ENCODE measurements around the gene RAD23A.

RAD23A gene

GRCh38 chr19:12995596-12996405 is 50.1 kb downstream of the RAD23A start:
- peak overlapping the region; percentile 47; the same call in 1 of the 2 replicates for H3K27ac ChIP-seq (ENCODE audit: low read depth, low read length)
- H3K27me3 ChIP-seq (ENCODE audit: insufficient read depth, low read length) = no peaks in the 10 kb centered on the region
- H3K4me1 ChIP-seq (ENCODE audit: control insufficient read depth, insufficient read depth, low read length, unreplicated experiment) = peaks cover 3% of the 10 kb centered on the region
- peak overlapping the region; percentile 95 for H3K4me3 ChIP-seq (ENCODE audit: low read depth, low read length)
- no peaks in the 10 kb centered on the region for H3K36me3 ChIP-seq (ENCODE audit: insufficient read depth, low read length)
- H2AFZ ChIP-seq (ENCODE audit: low read length, unreplicated experiment) = no peak overlapping the region
- peaks cover 47% of the 10 kb centered on the region for H3K79me2 ChIP-seq (ENCODE audit: control insufficient read depth, insufficient read depth, low read length, unreplicated experiment)

GRCh38 chr19:12996406-12997094 is 50.9 kb downstream of the RAD23A start:
- Histone ChIP-seq H2AFZ (ENCODE audit: low read length, unreplicated experiment) (no peak overlapping the region), H3K4me3 (ENCODE audit: low read depth, low read length) (peak overlapping the region; percentile 95), H3K27ac (ENCODE audit: low read depth, low read length) (peak overlapping the region; percentile 47; the same call in 1 of the 2 replicates), H3K36me3 (ENCODE audit: insufficient read depth, low read length) (no peaks in the 10 kb centered on the region), H3K4me1 (ENCODE audit: control insufficient read depth, insufficient read depth, low read length, unreplicated experiment) (peaks cover 10% of the 10 kb centered on the region), H3K27me3 (ENCODE audit: insufficient read depth, low read length) (no peaks in the 10 kb centered on the region), H3K79me2 (ENCODE audit: control insufficient read depth, insufficient read depth, low read length, unreplicated experiment) (peaks cover 55% of the 10 kb centered on the region)

GRCh38 chr19:12997179-12997966 is 51.7 kb downstream of the RAD23A start:
- Histone ChIP-seq H3K36me3 (ENCODE audit: insufficient read depth, low read length) (no peaks in the 10 kb centered on the region), H2AFZ (ENCODE audit: low read length, unreplicated experiment) (no peak overlapping the region), H3K27me3 (ENCODE audit: insufficient read depth, low read length) (no peaks in the 10 kb centered on the region), H3K4me1 (ENCODE audit: control insufficient read depth, insufficient read depth, low read length, unreplicated experiment) (peaks cover 12% of the 10 kb centered on the region), H3K4me3 (ENCODE audit: low read depth, low read length) (peak overlapping the region; percentile 95), H3K27ac (ENCODE audit: low read depth, low read length) (no peak overlapping the region), H3K79me2 (ENCODE audit: control insufficient read depth, insufficient read depth, low read length, unreplicated experiment) (peaks cover 62% of the 10 kb centered on the region)

- peak overlapping the region; percentile 95 for H3K4me3 ChIP-seq (ENCODE audit: low read depth, low read length)
- no peak overlapping the region for H3K27ac ChIP-seq (ENCODE audit: low read depth, low read length)
- no peaks in the 10 kb centered on the region for H3K36me3 ChIP-seq (ENCODE audit: insufficient read depth, low read length)
- no peak overlapping the region for H2AFZ ChIP-seq (ENCODE audit: low read length, unreplicated experiment)
- peaks cover 12% of the 10 kb centered on the region for H3K4me1 ChIP-seq (ENCODE audit: control insufficient read depth, insufficient read depth, low read length, unreplicated experiment)
- peaks cover 69% of the 10 kb centered on the region for H3K79me2 ChIP-seq (ENCODE audit: control insufficient read depth, insufficient read depth, low read length, unreplicated experiment)
- no peaks in the 10 kb centered on the region for H3K27me3 ChIP-seq (ENCODE audit: insufficient read depth, low read length)
These were observed 52.6 kb downstream of the RAD23A start for GRCh38 chr19:12997967-12998940.

- Histone ChIP-seq H3K79me2 (ENCODE audit: control insufficient read depth, insufficient read depth, low read length, unreplicated experiment) (peaks cover 82% of the 10 kb centered on the region), H2AFZ (ENCODE audit: low read length, unreplicated experiment) (no peak overlapping the region), H3K4me3 (ENCODE audit: low read depth, low read length) (peak overlapping the region; percentile 66; the same call in 1 of the 2 replicates), H3K4me1 (ENCODE audit: control insufficient read depth, insufficient read depth, low read length, unreplicated experiment) (peaks cover 12% of the 10 kb centered on the region), H3K27ac (ENCODE audit: low read depth, low read length) (peak overlapping the region; percentile 56; the same call in 1 of the 2 replicates), H3K27me3 (ENCODE audit: insufficient read depth, low read length) (no peaks in the 10 kb centered on the region), H3K36me3 (ENCODE audit: insufficient read depth, low read length) (no peaks in the 10 kb centered on the region)
These were observed 55.5 kb downstream of the RAD23A start for GRCh38 chr19:13001166-13001501.

- no peak overlapping the region for H2AFZ ChIP-seq (ENCODE audit: low read length, unreplicated experiment)
- peaks cover 12% of the 10 kb centered on the region for H3K4me1 ChIP-seq (ENCODE audit: control insufficient read depth, insufficient read depth, low read length, unreplicated experiment)
- H3K27me3 ChIP-seq (ENCODE audit: insufficient read depth, low read length) = no peaks in the 10 kb centered on the region
- peak overlapping the region; percentile 56 for H3K27ac ChIP-seq (ENCODE audit: low read depth, low read length)
- H3K4me3 ChIP-seq (ENCODE audit: low read depth, low read length) = peak overlapping the region; percentile 66
- H3K36me3 ChIP-seq (ENCODE audit: insufficient read depth, low read length) = no peaks in the 10 kb centered on the region
- peaks cover 79% of the 10 kb centered on the region for H3K79me2 ChIP-seq (ENCODE audit: control insufficient read depth, insufficient read depth, low read length, unreplicated experiment)
These were observed 56.0 kb downstream of the RAD23A start for GRCh38 chr19:13001502-13002165.

- Histone ChIP-seq H3K4me1 (ENCODE audit: control insufficient read depth, insufficient read depth, low read length, unreplicated experiment) (peaks cover 9% of the 10 kb centered on the region), H3K79me2 (ENCODE audit: control insufficient read depth, insufficient read depth, low read length, unreplicated experiment) (peaks cover 72% of the 10 kb centered on the region), H2AFZ (ENCODE audit: low read length, unreplicated experiment) (no peak overlapping the region), H3K27ac (ENCODE audit: low read depth, low read length) (peak overlapping the region; percentile 56), H3K4me3 (ENCODE audit: low read depth, low read length) (peak overlapping the region; percentile 66), H3K27me3 (ENCODE audit: insufficient read depth, low read length) (no peaks in the 10 kb centered on the region), H3K36me3 (ENCODE audit: insufficient read depth, low read length) (no peaks in the 10 kb centered on the region)
These were observed 56.7 kb downstream of the RAD23A start for GRCh38 chr19:13002166-13002898.

GRCh38 chr19:13003081-13003480 is 57.4 kb downstream of the RAD23A start:
- H3K4me1 ChIP-seq (ENCODE audit: control insufficient read depth, insufficient read depth, low read length, unreplicated experiment) = peaks cover 9% of the 10 kb centered on the region

More at GRCh38 chr19:13003081-13003480, 57.4 kb downstream of the RAD23A start:
- Histone ChIP-seq H3K79me2 (ENCODE audit: control insufficient read depth, insufficient read depth, low read length, unreplicated experiment) (peaks cover 68% of the 10 kb centered on the region), H3K36me3 (ENCODE audit: insufficient read depth, low read length) (no peaks in the 10 kb centered on the region), H3K4me3 (ENCODE audit: low read depth, low read length) (no peak overlapping the region), H3K27me3 (ENCODE audit: insufficient read depth, low read length) (no peaks in the 10 kb centered on the region), H3K27ac (ENCODE audit: low read depth, low read length) (no peak overlapping the region), H2AFZ (ENCODE audit: low read length, unreplicated experiment) (no peak overlapping the region)

All from ACC112 (cell line).